ENCODE measurements around the gene ADGRL1.
"Not testable (repeated sequence)": the region's sequence is repeated elsewhere in the genome, so short reads cannot be mapped to it uniquely, and the experiment has no call there.

DNA sequence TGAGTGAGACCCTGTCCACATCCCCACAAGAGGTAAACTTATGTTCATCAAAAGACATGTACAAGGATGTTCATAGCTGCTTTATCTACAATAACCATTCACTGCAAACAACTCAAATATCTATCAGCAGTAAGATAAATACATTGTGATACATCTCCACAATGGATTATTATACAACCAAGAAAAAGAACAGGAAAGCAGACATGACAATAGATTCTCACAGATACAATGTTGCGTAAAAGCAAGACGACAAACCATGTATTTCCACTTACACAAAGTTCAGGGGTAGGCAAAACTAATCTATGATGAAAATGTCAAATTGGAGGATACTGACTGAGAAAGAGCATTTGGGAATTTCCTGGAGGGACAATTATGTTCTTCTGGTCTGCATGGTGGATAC is 46.2 kb upstream of the ADGRL1 start:
- TF ChIP-seq, protein P1, sequence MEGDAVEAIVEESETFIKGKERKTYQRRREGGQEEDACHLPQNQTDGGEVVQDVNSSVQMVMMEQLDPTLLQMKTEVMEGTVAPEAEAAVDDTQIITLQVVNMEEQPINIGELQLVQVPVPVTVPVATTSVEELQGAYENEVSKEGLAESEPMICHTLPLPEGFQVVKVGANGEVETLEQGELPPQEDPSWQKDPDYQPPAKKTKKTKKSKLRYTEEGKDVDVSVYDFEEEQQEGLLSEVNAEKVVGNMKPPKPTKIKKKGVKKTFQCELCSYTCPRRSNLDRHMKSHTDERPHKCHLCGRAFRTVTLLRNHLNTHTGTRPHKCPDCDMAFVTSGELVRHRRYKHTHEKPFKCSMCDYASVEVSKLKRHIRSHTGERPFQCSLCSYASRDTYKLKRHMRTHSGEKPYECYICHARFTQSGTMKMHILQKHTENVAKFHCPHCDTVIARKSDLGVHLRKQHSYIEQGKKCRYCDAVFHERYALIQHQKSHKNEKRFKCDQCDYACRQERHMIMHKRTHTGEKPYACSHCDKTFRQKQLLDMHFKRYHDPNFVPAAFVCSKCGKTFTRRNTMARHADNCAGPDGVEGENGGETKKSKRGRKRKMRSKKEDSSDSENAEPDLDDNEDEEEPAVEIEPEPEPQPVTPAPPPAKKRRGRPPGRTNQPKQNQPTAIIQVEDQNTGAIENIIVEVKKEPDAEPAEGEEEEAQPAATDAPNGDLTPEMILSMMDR (IDR thresholded peaks at IDR 0.05; ENCODE audit: insufficient read depth, low read length, poor library complexity, severe bottlenecking), result not testable (repeated sequence)
- TF ChIP-seq EZH2phosphoT487 (conservative IDR thresholded peaks at IDR 0.05; ENCODE audit: low read length), result not testable (repeated sequence)
